C4-2B (cell line): ENCODE measurements around the gene TRDMT1.

Experiments used
- H3K27ac ChIP-seq: fragments of 450-650 bp; 2 replicates; pipeline ENCODE4 v1.5.1; 2017
- ZFX ChIP-seq: fragments of 450-650 bp; IDR thresholded peaks from 2 replicates; pipeline ENCODE4 v1.6.1; 2017
- TF ChIP-seq, protein P1 (sequence below): fragments of 450-650 bp; conservative IDR thresholded peaks from 2 replicates; pipeline ENCODE4 v1.5.1; 2017; ENCODE audit warnings: mild to moderate bottlenecking

TRDMT1 gene

GRCh38 chr10:17174626-17175025 lies 26.8 kb downstream of the TRDMT1 start:
- H3K27ac ChIP-seq, result no peak overlapping the region
- TF ChIP-seq, protein P1, sequence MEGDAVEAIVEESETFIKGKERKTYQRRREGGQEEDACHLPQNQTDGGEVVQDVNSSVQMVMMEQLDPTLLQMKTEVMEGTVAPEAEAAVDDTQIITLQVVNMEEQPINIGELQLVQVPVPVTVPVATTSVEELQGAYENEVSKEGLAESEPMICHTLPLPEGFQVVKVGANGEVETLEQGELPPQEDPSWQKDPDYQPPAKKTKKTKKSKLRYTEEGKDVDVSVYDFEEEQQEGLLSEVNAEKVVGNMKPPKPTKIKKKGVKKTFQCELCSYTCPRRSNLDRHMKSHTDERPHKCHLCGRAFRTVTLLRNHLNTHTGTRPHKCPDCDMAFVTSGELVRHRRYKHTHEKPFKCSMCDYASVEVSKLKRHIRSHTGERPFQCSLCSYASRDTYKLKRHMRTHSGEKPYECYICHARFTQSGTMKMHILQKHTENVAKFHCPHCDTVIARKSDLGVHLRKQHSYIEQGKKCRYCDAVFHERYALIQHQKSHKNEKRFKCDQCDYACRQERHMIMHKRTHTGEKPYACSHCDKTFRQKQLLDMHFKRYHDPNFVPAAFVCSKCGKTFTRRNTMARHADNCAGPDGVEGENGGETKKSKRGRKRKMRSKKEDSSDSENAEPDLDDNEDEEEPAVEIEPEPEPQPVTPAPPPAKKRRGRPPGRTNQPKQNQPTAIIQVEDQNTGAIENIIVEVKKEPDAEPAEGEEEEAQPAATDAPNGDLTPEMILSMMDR, result no peak
- TF ChIP-seq ZFX, result no peak

GRCh38 chr10:17171141-17171641 lies 30.3 kb downstream of the TRDMT1 start:
- H3K27ac ChIP-seq, result no peak overlapping the region
- TF ChIP-seq ZFX, result no peak
- TF ChIP-seq, protein P1, result no peak

- TF ChIP-seq, protein P1, result no peak
- TF ChIP-seq ZFX, result no peak
- no peak overlapping the region for H3K27ac ChIP-seq
These were observed 31.7 kb downstream of the TRDMT1 start for GRCh38 chr10:17169803-17170202.

DNA sequence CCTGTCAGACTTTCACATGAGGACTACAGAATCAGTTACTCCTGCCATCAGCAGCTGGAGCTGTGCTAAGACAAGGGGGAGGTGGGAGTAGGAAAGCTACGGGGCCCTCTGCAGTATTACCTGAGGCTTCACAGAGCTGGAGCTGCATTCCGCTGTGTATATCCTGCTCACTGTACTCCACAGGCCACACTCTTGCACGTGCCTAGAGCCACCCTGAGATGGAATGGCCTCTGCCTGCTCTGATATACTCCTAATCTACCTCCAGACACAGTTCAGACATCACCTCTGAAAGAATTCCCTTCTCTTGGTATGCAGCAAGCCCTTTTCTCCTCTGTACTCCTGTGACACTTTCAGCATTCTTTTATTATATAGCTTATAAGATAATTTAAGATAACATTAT lies 34.8 kb downstream of the TRDMT1 start:
- no peak overlapping the region for H3K27ac ChIP-seq
- no peak for TF ChIP-seq ZFX
- TF ChIP-seq, protein P1, result no peak

- no peak overlapping the region for H3K27ac ChIP-seq
- TF ChIP-seq ZFX, result no peak
- TF ChIP-seq, protein P1, result no peak
These were observed 38.6 kb downstream of the TRDMT1 start for GRCh38 chr10:17162828-17163227.

DNA sequence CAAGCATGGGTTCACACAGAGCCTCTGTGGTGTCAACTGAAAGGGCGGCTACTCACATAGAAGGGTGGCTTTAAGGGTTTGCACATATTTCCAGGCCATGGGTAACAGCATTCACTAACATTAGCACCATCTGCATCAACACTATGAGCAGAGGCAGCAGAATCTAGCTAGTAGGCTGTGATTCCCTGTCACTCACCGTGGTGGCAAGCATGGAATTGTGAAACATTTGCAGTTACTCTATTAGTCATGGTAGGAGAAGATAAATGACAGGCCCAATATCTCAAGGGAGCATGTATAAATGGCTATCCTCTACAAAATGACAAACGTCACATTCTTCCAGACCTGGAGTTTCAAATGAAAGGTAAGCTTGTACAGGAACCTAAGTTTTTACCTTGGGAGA lies 39.7 kb downstream of the TRDMT1 start:
- no peak for TF ChIP-seq ZFX
- TF ChIP-seq, protein P1, result no peak
- H3K27ac ChIP-seq, result no peak overlapping the region

- TF ChIP-seq, protein P1, result no peak
- no peak for TF ChIP-seq ZFX
- no peak overlapping the region for H3K27ac ChIP-seq
These were observed 44.4 kb downstream of the TRDMT1 start for GRCh38 chr10:17157024-17157423.
